Esophagus squamous epithelium (tissue), 4 donors: ENCODE data around the gene CADM4.

Experiments used
- CTCF ChIP-seq, 6 experiments: fragments of 450-650 bp in 4 of 6; fragments of 200-600 bp in 2 of 6; sonication (generic) in 2 of 6; IDR thresholded peaks; one replicate each; pipeline ENCODE4 v1.5.1; 2016 to 2019; ENCODE audit warnings: antibody characterized with exemption in 6 of 6, mild to moderate bottlenecking in 4 of 6, moderate library complexity in 4 of 6
- POLR2A ChIP-seq, 4 donors: fragments of 450-650 bp; IDR thresholded peaks; one replicate each; pipeline ENCODE4 v1.6.1; 2017; ENCODE audit warnings: antibody characterized with exemption in 4 of 4, mild to moderate bottlenecking in 4 of 4, moderate library complexity in 3 of 4

GRCh38 chr19:43628646-43629326 lies 10.9 kb downstream of the CADM4 start:
- TF ChIP-seq CTCF (IDR thresholded peaks at IDR 0.05) (no peak), POLR2A (IDR thresholded peaks at IDR 0.05) (no peak)
